GM12892 (cell line): ENCODE data around the gene CDC20B.

Source experiments
- POLR2A ChIP-seq: IDR thresholded peaks from 2 replicates; pipeline ENCODE4 v1.6.1; 2011; ENCODE audit warnings: low read depth, low read length, control low read depth
- POLR2AphosphoS5 ChIP-seq: IDR thresholded peaks from 2 replicates; pipeline ENCODE4 v1.6.1; 2011; ENCODE audit warnings: low read depth, low read length, control low read depth
- TAF1 ChIP-seq: IDR thresholded peaks from 2 replicates; pipeline ENCODE4 v1.6.1; 2011; ENCODE audit warnings: low read depth, mild to moderate bottlenecking, control low read depth, low read length, borderline replicate concordance

- TF ChIP-seq POLR2AphosphoS5, result no peak
- TF ChIP-seq POLR2A, result no peak
- no peak for TF ChIP-seq TAF1
Observed at GRCh38 chr5:55220433-55221185, 47.6 kb upstream of the CDC20B start.
